Activated CD4-positive, alpha-beta T cell treated with anti-CD3 and anti-CD28 coated beads, Interleukin-2, amount 50 U/mL, for 1 hour (primary cell): Measurements from ENCODE around the gene NAGA.

Experiments
- DNase-seq: peaks from one replicate; pipeline ENCODE4 v3.0.0-alpha.2; 2020

Gene NAGA

DNA sequence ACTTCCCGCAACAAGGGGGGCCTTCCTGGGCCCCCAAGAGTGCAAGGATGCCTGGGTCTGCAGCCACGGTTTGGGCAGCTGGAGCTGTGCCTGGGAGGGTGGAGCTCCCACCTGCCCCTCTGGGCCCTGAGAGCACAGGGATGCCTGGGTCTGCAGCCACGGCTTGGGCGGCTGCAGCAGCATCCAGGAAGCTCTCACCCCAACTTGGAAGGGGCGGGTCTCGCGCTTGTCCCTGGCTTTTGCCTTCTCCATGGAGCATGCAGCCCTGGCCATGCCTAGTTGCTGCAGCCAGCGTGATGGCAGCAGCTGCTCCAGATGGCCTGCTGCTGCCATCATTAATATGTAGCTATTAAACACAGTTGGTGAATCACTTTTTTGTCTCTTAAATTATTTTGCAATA is 35.4 kb downstream of the NAGA start:
- no peak for DNase-seq

- no peak for DNase-seq
These were observed 37.1 kb downstream of the NAGA start for GRCh38 chr22:42033263-42034181.

GRCh38 chr22:42026705-42027104 is 43.9 kb downstream of the NAGA start:
- no peak for DNase-seq

- DNase-seq = no peak
These were observed 45.2 kb downstream of the NAGA start for GRCh38 chr22:42025421-42025820.

DNA sequence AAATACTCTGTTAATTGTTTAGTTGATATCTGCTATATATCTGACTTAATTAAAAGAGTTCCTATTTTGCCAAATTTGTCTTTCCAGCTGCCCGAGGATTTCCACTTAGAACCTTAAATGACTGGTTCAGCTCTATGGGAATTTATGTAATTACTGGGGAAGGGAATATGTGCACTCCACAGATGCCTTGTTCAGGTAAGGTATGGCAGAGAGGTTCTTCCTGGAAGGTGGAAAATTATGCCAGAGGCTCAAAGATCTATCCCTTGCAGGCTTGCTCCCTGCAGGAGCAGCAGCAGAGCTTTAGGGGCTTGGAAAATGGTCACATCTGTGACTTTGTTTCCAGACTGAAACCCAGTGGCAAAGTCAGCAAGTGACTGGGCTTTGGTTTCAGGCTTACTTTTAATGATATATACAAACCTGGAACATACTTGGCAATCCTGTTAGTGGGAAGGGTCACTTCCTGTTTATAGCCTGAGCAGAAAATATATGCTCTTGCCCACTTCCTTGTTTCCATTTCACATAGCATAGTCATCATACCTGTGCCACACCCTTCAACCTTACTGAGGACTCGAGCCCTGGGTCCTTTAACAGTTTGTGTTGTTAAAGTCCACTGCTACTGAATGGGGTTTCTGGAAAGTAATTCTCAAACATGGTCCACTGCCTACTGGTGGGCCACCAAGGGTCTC is 48.3 kb downstream of the NAGA start:
- DNase-seq = no peak

DNA sequence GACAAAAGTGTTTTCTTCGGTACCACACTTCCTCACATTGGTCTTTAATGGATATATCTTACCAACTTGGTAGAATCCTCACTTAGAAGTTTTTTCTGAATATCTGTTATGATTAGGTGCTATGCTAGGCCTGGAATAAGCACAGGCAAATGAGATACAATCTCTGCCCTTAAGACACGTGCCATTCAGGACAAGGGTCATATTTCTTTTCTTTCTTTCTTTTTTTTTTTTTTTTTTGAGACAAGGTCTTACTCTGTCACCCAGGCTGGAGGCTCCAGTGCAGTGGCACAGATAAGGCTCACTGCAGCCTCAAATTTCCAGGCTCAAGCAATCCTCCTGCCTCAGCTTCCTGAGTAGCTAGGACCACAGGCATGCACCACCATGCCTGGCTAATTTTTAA is 49.0 kb downstream of the NAGA start:
- no peak for DNase-seq

GRCh38 chr22:42018224-42018623 is 52.4 kb downstream of the NAGA start:
- no peak for DNase-seq

DNA sequence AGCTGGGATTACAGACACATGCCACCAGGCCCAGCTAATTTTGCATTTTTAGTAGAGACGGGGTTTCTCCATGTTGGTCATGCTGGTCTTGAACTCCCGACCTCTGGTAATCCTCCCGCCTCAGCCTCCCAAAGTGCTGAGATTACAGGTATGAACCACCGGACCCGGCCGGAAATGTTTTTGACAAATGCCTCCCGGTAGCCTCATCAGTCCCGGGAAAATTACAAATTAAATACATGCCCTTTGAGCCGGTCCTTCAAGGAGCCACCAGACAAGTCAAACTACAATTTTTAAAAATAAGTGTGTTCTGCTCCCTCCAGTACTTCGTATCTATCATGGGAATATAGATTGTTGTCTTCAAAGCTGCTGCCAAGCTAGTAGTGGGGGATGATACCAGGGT is 54.5 kb downstream of the NAGA start:
- DNase-seq = no peak

GRCh38 chr22:42013385-42013784 is 57.2 kb downstream of the NAGA start:
- no peak for DNase-seq

- DNase-seq = no peak
These were observed 59.8 kb downstream of the NAGA start for GRCh38 chr22:42010778-42011177.
